CD14-positive monocyte (primary cell): ENCODE results near the gene LRRC59. TPM values are rescaled to one million over a fixed set of nuclear protein-coding genes. Genes with fewer than 3 reads are reported as not detected.

Source experiments
- DNase-seq, 3 donors: peaks; one replicate each; pipeline ENCODE4 v3.0.0-alpha.2; 2011 to 2022
- H2AFZ ChIP-seq: 2 replicates; pipeline ENCODE4 v1.6.0; 2012; ENCODE audit warnings: mild to moderate bottlenecking, low read depth, low read length, inconsistent platforms; ENCODE audit not compliant: insufficient read depth, poor library complexity, severe bottlenecking
- H3K27ac ChIP-seq, 2 donors: 1 replicate in 1 of 2; 2 replicates in 1 of 2; pipeline ENCODE4 v1.5.1; 2012 to 2013; ENCODE audit warnings: low read length in 2 of 2, control low read depth in 1 of 2, inconsistent platforms in 1 of 2, low read depth in 1 of 2, mild to moderate bottlenecking in 1 of 2
- H3K27me3 ChIP-seq, 2 donors: one replicate each; pipeline versions ENCODE4 v1.6.0 to v1.6.1; 2011 to 2013; ENCODE audit warnings: low read length in 2 of 2; ENCODE audit not compliant: control insufficient read depth in 2 of 2, insufficient read depth in 2 of 2
- H3K36me3 ChIP-seq, 2 donors: replicated peaks in 1 of 2; 1 replicate in 1 of 2; 2 replicates in 1 of 2; pipeline versions ENCODE4 v1.5.1 to v1.6.1; 2012 to 2013; ENCODE audit warnings: low read length in 2 of 2, control low read depth in 1 of 2, inconsistent platforms in 1 of 2, mild to moderate bottlenecking in 1 of 2; ENCODE audit not compliant: insufficient read depth in 2 of 2, control insufficient read depth in 1 of 2
- H3K4me1 ChIP-seq, 2 donors: 1 replicate in 1 of 2; 2 replicates in 1 of 2; pipeline versions ENCODE4 v1.5.1 to v1.6.1; 2012 to 2013; ENCODE audit warnings: low read length in 2 of 2, control low read depth in 1 of 2, inconsistent platforms in 1 of 2, mild to moderate bottlenecking in 1 of 2, moderate library complexity in 1 of 2; ENCODE audit not compliant: insufficient read depth in 2 of 2, control insufficient read depth in 1 of 2
- H3K4me2 ChIP-seq: replicated peaks from 2 replicates; pipeline ENCODE3; 2012; ENCODE audit warnings: low read length, moderate library complexity, mild to moderate bottlenecking; ENCODE audit not compliant: poor library complexity, severe bottlenecking; ENCODE audit errors: extremely low read depth
- H3K4me3 ChIP-seq, 3 experiments: fragments of 200-600 bp in 1 of 3; sonication (generic) in 1 of 3; replicated peaks in 1 of 3; 1 replicate in 2 of 3; 2 replicates in 1 of 3; pipeline ENCODE4 v1.5.1; 2011 to 2013; ENCODE audit warnings: low read length in 3 of 3, mild to moderate bottlenecking in 3 of 3, control low read depth in 2 of 3, low read depth in 2 of 3, inconsistent platforms in 1 of 3, moderate library complexity in 1 of 3
- H3K79me2 ChIP-seq: 2 replicates; pipeline ENCODE4 v1.6.0; 2012; ENCODE audit warnings: mild to moderate bottlenecking, control low read depth, inconsistent platforms, low read length, moderate library complexity; ENCODE audit not compliant: insufficient read depth
- H3K9ac ChIP-seq: 2 replicates; pipeline ENCODE4 v1.6.0; 2017; ENCODE audit warnings: low read length, mild to moderate bottlenecking; ENCODE audit not compliant: insufficient read depth, poor library complexity, severe bottlenecking
- H3K9me3 ChIP-seq, 2 donors: replicated peaks in 1 of 2; 1 replicate in 1 of 2; 2 replicates in 1 of 2; pipeline versions ENCODE4 v1.5.1 to v1.6.1; 2012 to 2013; ENCODE audit warnings: low read length in 2 of 2, control low read depth in 1 of 2; ENCODE audit not compliant: control insufficient read depth in 1 of 2, insufficient read depth in 1 of 2
- H4K20me1 ChIP-seq: 2 replicates; pipeline ENCODE4 v1.6.0; 2012; ENCODE audit warnings: mild to moderate bottlenecking, low read length, control low read depth, moderate library complexity; ENCODE audit not compliant: insufficient read depth
- H3K27ac Mint-ChIP-seq, 7 donors: one replicate each; pipeline ENCODE4 v1.8.0; 2020; ENCODE audit warnings: mild to moderate bottlenecking in 7 of 7, mixed read lengths in 7 of 7, moderate library complexity in 6 of 7, inconsistent platforms in 2 of 7
- H3K27me3 Mint-ChIP-seq, 3 donors: one replicate each; pipeline ENCODE4 v1.8.0; 2021 to 2022; ENCODE audit warnings: low read depth in 3 of 3, mild to moderate bottlenecking in 3 of 3, mixed read lengths in 3 of 3, moderate library complexity in 3 of 3, inconsistent platforms in 1 of 3
- H3K36me3 Mint-ChIP-seq, 2 donors: one replicate each; pipeline ENCODE4 v1.8.0; 2020; ENCODE audit warnings: mixed read lengths in 2 of 2, inconsistent platforms in 1 of 2, mild to moderate bottlenecking in 1 of 2
- H3K4me1 Mint-ChIP-seq: one replicate; pipeline ENCODE4 v1.8.0; 2020; ENCODE audit warnings: mild to moderate bottlenecking, mixed read lengths
- H3K4me3 Mint-ChIP-seq, 2 donors: one replicate each; pipeline ENCODE4 v1.8.0; 2020; ENCODE audit warnings: mild to moderate bottlenecking in 2 of 2, mixed read lengths in 2 of 2, moderate library complexity in 1 of 2
- H3K9me3 Mint-ChIP-seq, 7 donors: one replicate each; pipeline ENCODE4 v1.8.0; 2020 to 2022; ENCODE audit warnings: mixed read lengths in 7 of 7, mild to moderate bottlenecking in 6 of 7, moderate library complexity in 6 of 7, inconsistent platforms in 2 of 7
- WGBS: methylation state at CpG from one replicate; pipeline ENCODE4 v1.1.5; 2013; ENCODE audit warnings: missing lambda C conversion rate; ENCODE audit not compliant: insufficient coverage; 5-methylcytosine and 5-hydroxymethylcytosine counted together
- intact Hi-C, 2 donors: fragments of 100-400 bp; cut with micrococcal nuclease; formaldehyde crosslinking; loops; one replicate each; pipeline versions ENCODE4 v1.15.0 to v1.15.1; 2023
- polyA plus RNA-seq, 3 donors: library from polyadenylated mRNA; depleted of rRNA in 1 of 3; unstranded in 2 of 3; stranded (reverse) in 1 of 3; fragments of 300-500 nt in 2 of 3; fragments of >200 nt in 1 of 3; fragmentation: Illumina TruSeq in 2 of 3; gene quantifications; 1 replicate in 2 of 3; 2 replicates in 1 of 3; pipeline ENCODE4 v1.2.3, GENCODE V29; 2012 to 2021
- TF ChIP-seq, protein P1 (sequence below): fragments of 200-600 bp; IDR thresholded peaks from one replicate; pipeline ENCODE4 v1.8.0; 2022; ENCODE audit warnings: antibody characterized with exemption, mild to moderate bottlenecking

LRRC59 gene
- polyA plus RNA-seq, 3 donors = 36.6 to 48.9 (median 45.7) TPM

DNA sequence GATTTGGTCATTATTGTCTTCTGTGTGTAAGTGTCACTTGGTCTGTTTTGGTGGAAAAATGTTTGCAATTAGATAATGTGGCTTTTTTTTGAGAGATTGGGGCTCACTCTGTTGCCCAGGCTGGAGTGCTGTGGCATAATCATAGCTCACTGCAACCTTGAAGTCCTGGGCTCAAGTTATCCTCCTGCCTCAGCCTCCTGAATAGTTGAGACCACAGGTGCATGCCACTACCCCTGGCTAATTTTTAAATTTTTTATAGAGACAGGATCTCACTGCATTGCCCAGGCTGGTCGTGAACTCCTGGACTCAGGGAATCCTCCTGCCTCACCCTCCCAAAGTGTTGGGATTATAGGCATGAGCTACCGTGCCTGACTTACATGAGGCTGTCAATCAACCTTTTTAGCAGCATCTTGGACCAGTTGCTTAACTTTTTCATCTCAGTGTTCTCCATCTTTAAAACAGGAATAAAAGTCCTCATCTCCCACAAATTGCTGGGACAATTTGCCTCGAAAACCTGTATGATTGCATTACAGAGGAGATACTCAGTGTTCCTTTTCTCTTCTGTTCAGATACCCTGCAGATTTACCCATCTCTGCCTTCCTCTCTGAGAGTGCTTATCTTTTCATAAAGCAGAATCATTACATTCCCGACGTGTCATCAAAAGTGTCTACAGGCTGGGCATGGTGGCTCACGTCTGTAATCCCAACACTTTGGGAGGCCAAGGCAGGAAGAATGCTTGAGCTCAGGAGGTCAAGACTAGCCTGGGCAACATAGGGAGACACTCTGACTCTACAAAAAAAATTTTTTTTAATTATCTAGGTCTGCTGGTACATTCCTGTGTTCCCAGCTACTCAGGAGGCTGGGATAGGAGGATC is 47.8 kb upstream of the LRRC59 start:
- H4K20me1 ChIP-seq = peaks cover 3% of the 10 kb centered on the region
- no peak overlapping the region for H3K9ac ChIP-seq
- H3K4me3 ChIP-seq = no peak overlapping the region
- Mint-ChIP-seq H3K4me3 (no peak overlapping the region), H3K4me1 (no peaks in the 10 kb centered on the region), H3K9me3 (peaks cover 0 to 2% (median 0%) of the 10 kb centered on the region in 7 donors), H3K27ac (no peak overlapping the region), H3K27me3 (peaks cover 0 to 2% (median 1%) of the 10 kb centered on the region in 3 donors), H3K36me3 (peaks cover 2 to 6% of the 10 kb centered on the region in 2 donors)
- no peak overlapping the region for H3K27ac ChIP-seq
- 95% methylated on average over 5 of the region's 6 CpGs for WGBS
- DNase-seq = no peak
- H3K27me3 ChIP-seq = no peaks in the 10 kb centered on the region
- TF ChIP-seq, protein P1, sequence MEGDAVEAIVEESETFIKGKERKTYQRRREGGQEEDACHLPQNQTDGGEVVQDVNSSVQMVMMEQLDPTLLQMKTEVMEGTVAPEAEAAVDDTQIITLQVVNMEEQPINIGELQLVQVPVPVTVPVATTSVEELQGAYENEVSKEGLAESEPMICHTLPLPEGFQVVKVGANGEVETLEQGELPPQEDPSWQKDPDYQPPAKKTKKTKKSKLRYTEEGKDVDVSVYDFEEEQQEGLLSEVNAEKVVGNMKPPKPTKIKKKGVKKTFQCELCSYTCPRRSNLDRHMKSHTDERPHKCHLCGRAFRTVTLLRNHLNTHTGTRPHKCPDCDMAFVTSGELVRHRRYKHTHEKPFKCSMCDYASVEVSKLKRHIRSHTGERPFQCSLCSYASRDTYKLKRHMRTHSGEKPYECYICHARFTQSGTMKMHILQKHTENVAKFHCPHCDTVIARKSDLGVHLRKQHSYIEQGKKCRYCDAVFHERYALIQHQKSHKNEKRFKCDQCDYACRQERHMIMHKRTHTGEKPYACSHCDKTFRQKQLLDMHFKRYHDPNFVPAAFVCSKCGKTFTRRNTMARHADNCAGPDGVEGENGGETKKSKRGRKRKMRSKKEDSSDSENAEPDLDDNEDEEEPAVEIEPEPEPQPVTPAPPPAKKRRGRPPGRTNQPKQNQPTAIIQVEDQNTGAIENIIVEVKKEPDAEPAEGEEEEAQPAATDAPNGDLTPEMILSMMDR = no peak
- intact Hi-C loops = no loop called here
- H3K4me2 ChIP-seq = no peak overlapping the region
- no peaks in the 10 kb centered on the region for H3K9me3 ChIP-seq
- H3K4me1 ChIP-seq = no peaks in the 10 kb centered on the region
- H3K79me2 ChIP-seq = no peaks in the 10 kb centered on the region
- H2AFZ ChIP-seq = no peak overlapping the region
- no peaks in the 10 kb centered on the region for H3K36me3 ChIP-seq

- intact Hi-C loops = no loop called here
- Histone ChIP-seq H3K36me3 (no peaks in the 10 kb centered on the region), H3K27me3 (no peaks in the 10 kb centered on the region), H3K4me3 (no peak overlapping the region), H4K20me1 (peaks cover 3% of the 10 kb centered on the region), H3K79me2 (no peaks in the 10 kb centered on the region), H3K9ac (no peak overlapping the region), H3K4me1 (no peaks in the 10 kb centered on the region), H3K4me2 (no peak overlapping the region), H2AFZ (no peak overlapping the region), H3K9me3 (no peaks in the 10 kb centered on the region), H3K27ac (no peak overlapping the region)
- TF ChIP-seq, protein P1 = no peak
- Mint-ChIP-seq H3K36me3 (peaks cover 2 to 6% of the 10 kb centered on the region in 2 donors), H3K9me3 (peaks cover 0 to 1% (median 0%) of the 10 kb centered on the region in 7 donors), H3K4me3 (no peak overlapping the region), H3K27ac (no peak overlapping the region), H3K4me1 (no peaks in the 10 kb centered on the region), H3K27me3 (peaks cover 0 to 2% (median 1%) of the 10 kb centered on the region in 3 donors)
- 100% methylated on average over 1 of the region's 3 CpGs for WGBS
- DNase-seq = no peak
Measured at GRCh38 chr17:50443505-50443974, 46.2 kb upstream of the LRRC59 start.
